Lower leg skin (tissue), 4 donors: ENCODE results near the gene TMEM119. TPM values are rescaled to one million over a fixed set of nuclear protein-coding genes. Genes with fewer than 3 reads are reported as not detected.

Experiments
- DNase-seq, 2 donors: peaks; one replicate each; pipeline ENCODE4 v3.0.0-alpha.2; 2019; ENCODE audit warnings: low spot score in 2 of 2
- H3K4me3 ChIP-seq: fragments of 200-600 bp; sonication (generic); 2 replicates; pipeline ENCODE4 v1.5.1; 2017; ENCODE audit warnings: mild to moderate bottlenecking, low read depth; ENCODE audit not compliant: poor library complexity, severe bottlenecking
- POLR2A ChIP-seq, 2 donors: fragments of 450-650 bp; IDR thresholded peaks; one replicate each; pipeline ENCODE4 v1.6.1; 2016 to 2017; ENCODE audit warnings: antibody characterized with exemption in 2 of 2, mild to moderate bottlenecking in 1 of 2, moderate library complexity in 1 of 2
- WGBS, 2 donors: methylation state at CpG; one replicate each; pipeline ENCODE4 v1.1.5; 2018; 5-methylcytosine and 5-hydroxymethylcytosine counted together
- intact Hi-C: fragments of 100-400 bp; cut with DNase I; formaldehyde crosslinking; loops from one replicate; pipeline ENCODE4 v1.15.0; 2023; ENCODE audit warnings: low total_unique reads
- total RNA-seq, 4 donors: library from RNA; depleted of rRNA; stranded (reverse); fragments of >200 nt; gene quantifications; one replicate each; pipeline ENCODE4 v1.1.0, GENCODE V29; 2016
- TF ChIP-seq, protein P1 (sequence below), 3 donors: fragments of 450-650 bp; IDR thresholded peaks; one replicate each; pipeline ENCODE4 v1.5.1; 2016; ENCODE audit warnings: antibody characterized with exemption in 3 of 3, mild to moderate bottlenecking in 3 of 3, moderate library complexity in 2 of 3

Gene TMEM119, protein sequence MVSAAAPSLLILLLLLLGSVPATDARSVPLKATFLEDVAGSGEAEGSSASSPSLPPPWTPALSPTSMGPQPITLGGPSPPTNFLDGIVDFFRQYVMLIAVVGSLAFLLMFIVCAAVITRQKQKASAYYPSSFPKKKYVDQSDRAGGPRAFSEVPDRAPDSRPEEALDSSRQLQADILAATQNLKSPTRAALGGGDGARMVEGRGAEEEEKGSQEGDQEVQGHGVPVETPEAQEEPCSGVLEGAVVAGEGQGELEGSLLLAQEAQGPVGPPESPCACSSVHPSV
- 10 to 100 TPM in 1 of 4 donors, 1 to 10 TPM in 1, under 1 TPM in 2; 0.34 to 10.3 (median 1.4) TPM for total RNA-seq

GRCh38 chr12:108597559-108598471, at the start of gene TMEM119:
TSS of gene TMEM119 (minus strand) at chr12:108598084. CDS start at chr12:108592383, 5,701 bp downstream.
- H3K4me3 ChIP-seq: no peak within 1 kb of the TSS
- no peak for TF ChIP-seq POLR2A (IDR thresholded peaks at IDR 0.05)
- TF ChIP-seq, protein P1, sequence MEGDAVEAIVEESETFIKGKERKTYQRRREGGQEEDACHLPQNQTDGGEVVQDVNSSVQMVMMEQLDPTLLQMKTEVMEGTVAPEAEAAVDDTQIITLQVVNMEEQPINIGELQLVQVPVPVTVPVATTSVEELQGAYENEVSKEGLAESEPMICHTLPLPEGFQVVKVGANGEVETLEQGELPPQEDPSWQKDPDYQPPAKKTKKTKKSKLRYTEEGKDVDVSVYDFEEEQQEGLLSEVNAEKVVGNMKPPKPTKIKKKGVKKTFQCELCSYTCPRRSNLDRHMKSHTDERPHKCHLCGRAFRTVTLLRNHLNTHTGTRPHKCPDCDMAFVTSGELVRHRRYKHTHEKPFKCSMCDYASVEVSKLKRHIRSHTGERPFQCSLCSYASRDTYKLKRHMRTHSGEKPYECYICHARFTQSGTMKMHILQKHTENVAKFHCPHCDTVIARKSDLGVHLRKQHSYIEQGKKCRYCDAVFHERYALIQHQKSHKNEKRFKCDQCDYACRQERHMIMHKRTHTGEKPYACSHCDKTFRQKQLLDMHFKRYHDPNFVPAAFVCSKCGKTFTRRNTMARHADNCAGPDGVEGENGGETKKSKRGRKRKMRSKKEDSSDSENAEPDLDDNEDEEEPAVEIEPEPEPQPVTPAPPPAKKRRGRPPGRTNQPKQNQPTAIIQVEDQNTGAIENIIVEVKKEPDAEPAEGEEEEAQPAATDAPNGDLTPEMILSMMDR (IDR thresholded peaks at IDR 0.05): no peak
- intact Hi-C loops: no loop called here
- 22 to 36% methylated on average over 20 to 25 of the region's 27 CpGs for WGBS, 2 donors
- peak in 1 of 2 donors; percentile 90 for DNase-seq

DNA sequence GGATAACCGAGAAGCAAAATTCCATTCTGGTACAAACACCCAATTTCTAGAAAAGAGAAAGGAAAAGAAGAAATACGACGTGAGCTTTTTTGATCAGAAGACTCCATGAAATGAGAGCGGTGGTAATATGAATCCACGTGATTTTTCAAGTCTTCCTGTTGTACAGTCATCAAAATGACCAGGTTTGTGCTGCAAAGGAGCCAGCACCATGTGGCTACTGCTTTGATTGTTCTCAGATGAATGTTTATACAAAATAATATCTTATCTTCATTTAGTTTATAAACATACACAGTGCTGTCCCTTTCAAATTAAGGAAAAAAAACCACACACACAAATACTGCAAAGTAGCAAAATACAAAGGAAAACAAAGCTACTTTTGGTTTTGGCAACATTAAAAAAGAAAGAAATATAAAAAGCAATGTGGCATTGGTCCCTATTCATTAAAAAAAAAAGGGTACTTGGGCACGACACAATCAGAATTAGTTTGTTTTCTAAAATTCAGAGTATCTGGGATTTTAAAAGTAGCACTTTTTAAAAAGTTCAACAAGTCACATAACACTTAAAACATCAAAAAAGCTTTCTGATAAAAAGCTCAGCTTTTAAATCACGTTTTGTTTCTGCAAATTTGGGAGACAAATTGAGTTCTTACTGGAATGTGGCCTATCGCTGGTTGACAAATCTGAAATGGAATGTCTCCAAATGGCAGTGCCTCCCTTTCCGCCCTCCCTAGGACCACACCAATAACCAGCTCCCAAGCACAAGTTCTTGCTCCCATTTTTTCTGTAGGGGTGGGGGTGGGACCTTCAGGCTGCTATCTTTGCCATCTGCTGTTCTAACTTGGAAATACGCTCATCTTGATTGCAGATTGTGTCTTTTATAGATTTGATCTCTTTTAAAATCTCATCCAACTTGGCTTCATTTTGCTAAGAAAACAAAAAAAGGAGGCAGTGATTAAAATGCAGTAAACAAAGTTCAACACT, 49.0 kb upstream of the TMEM119 start:
- no peak overlapping the region for H3K4me3 ChIP-seq
- WGBS, 2 donors: 67 to 80% methylated on average over 10 of the region's 10 CpGs
- no peak for DNase-seq
- TF ChIP-seq, protein P1 (IDR thresholded peaks at IDR 0.05): no peak
- TF ChIP-seq POLR2A (IDR thresholded peaks at IDR 0.05): no peak
- intact Hi-C loops: no loop called here

DNA sequence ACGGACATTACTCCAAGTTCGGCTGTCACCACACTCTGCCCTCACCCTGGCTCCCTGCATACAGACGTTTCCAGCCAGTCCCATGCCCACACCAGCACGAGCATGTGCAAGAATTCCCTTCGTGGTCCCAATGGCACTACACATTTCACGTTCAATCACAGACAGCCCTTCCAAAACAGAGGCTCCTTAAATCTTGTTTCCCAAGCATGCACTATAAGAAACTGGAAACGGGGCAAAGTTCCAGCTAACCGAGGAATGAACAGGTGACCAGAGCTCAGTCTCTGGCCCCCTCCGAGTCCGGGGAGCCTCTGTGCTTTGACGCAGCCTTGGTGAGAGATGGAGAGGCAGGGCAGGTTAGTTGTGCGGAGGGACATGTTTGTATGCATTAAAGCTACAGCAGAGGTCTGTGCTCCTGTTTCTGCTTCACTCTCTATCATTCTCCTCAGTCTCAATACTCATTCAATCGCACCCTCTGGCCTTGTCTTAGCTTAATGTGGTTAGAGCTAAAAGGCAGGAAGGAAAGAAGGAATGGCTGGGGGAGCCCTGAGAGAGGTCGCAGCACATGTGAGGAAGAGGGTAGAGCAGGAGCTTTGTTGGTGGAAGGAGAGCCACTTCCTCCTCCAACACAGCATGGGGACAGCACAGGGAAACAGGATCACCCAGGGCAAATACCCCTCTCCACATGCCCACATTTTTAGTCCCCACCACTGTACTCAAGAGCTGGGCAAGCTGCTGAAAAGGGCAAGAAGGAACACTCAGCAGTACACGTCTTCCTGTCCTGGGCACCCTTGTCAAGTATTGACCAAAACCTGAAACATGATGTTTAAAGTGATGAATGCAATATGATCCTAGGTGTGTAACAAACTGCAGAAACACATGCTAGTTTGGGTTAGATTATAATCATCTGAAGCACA, 48.1 kb upstream of the TMEM119 start:
- TF ChIP-seq, protein P1 (IDR thresholded peaks at IDR 0.05): no peak
- no peak for TF ChIP-seq POLR2A (IDR thresholded peaks at IDR 0.05)
- WGBS, 2 donors: 83 to 87% methylated on average over 15 of the region's 15 CpGs
- no peak overlapping the region for H3K4me3 ChIP-seq
- peak in 1 of 2 donors; percentile 65 for DNase-seq
- intact Hi-C loops: no loop called here

DNA sequence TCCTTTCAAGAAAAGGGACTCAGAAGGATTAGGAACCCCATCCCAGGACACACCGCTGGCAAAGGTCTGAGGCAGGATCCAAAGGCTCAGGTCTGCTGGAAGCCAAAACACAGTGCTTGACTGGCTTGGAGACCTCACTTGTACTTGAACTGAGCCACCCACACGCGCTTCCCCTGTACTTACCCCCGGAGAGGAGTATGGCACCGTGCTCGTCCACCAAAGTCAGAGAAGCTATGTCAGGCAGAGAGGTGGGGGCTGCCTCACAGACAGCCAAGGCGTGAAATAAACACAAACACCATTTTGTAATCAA, 46.9 kb upstream of the TMEM119 start:
- TF ChIP-seq, protein P1 (IDR thresholded peaks at IDR 0.05): no peak
- no peak for TF ChIP-seq POLR2A (IDR thresholded peaks at IDR 0.05)

More for the DNA sequence above, 46.9 kb upstream of the TMEM119 start:
- H3K4me3 ChIP-seq: no peak overlapping the region
- 92 to 96% methylated on average over 7 of the region's 7 CpGs for WGBS, 2 donors
- DNase-seq: peak in 1 of 2 donors; percentile 79
- intact Hi-C loops: no loop called here
